Measurements from ENCODE around the gene TUBD1. TPM values are rescaled to one million over a fixed set of nuclear protein-coding genes. Genes with fewer than 3 reads are reported as not detected.
"Not testable (repeated sequence)": the region's sequence is repeated elsewhere in the genome, so short reads cannot be mapped to it uniquely, and the experiment has no call there.

TUBD1 gene
- total and polyA plus RNA-seq, 5 donors = 5.1 to 8.5 (median 8.3) TPM

- ATAC-seq (peak in 1 of 2 donors; percentile 51), DNase-seq (peak in 2 of 3 donors; percentile 43 to 53)
- 69% methylated on average over 3 of the region's 3 CpGs for WGBS
- H3K4me3 ChIP-seq (ENCODE audit: low read length) = no peak overlapping the region
- H3K9me3 ChIP-seq (ENCODE audit: control insufficient read depth, low read length) = no peaks in the 10 kb centered on the region
- H3K27ac ChIP-seq (ENCODE audit: low read length) = no peak overlapping the region
- intact Hi-C loops (cut with DNase I) = loop anchor here in 1 of 4 donors (10.0 kb wide), 1 partner anchor 75 kb away; no protein-coding TSS in a partner anchor
- no peaks in the 10 kb centered on the region for H3K27me3 ChIP-seq (ENCODE audit: control insufficient read depth, insufficient read depth)
- peaks cover 9% of the 10 kb centered on the region for H3K4me1 ChIP-seq (ENCODE audit: control insufficient read depth, insufficient read depth, low read length)
Observed at GRCh38 chr17:59830007-59830630, 62.6 kb downstream of the TUBD1 start.

- 6% methylated on average over 4 of the region's 4 CpGs for WGBS
Observed at GRCh38 chr17:59829217-59830006, 63.3 kb downstream of the TUBD1 start.

GRCh38 chr17:59828819-59829216, 63.9 kb downstream of the TUBD1 start:
- WGBS = 38% methylated on average over 7 of the region's 7 CpGs
- H3K27me3 ChIP-seq (ENCODE audit: control insufficient read depth, insufficient read depth); H3K4me1 ChIP-seq (ENCODE audit: control insufficient read depth, insufficient read depth, low read length); H3K9me3 ChIP-seq (ENCODE audit: control insufficient read depth, low read length); H3K4me3 ChIP-seq (ENCODE audit: low read length): not testable (repeated sequence)
- intact Hi-C loops (cut with DNase I) = loop anchor here in 1 of 4 donors (10.0 kb wide), 1 partner anchor 54 kb away; no protein-coding TSS in a partner anchor
- DNase-seq = peak in 1 of 3 donors; percentile 52
- H3K27ac ChIP-seq (ENCODE audit: low read length) = peak overlapping the region; percentile 19
- peak in 1 of 2 donors; percentile 10 for ATAC-seq

More at GRCh38 chr17:59829217-59830006, 63.3 kb downstream of the TUBD1 start:
- H3K27me3 ChIP-seq (ENCODE audit: control insufficient read depth, insufficient read depth) = no peaks in the 10 kb centered on the region
- ATAC-seq (peak; percentile 85 to 96), DNase-seq (no peak)
- intact Hi-C loops (cut with DNase I) = loop anchor here in 2 of 4 donors (10.0 kb wide), 2 partner anchors 55 to 75 kb away; no protein-coding TSS in a partner anchor
- no peak overlapping the region for H3K27ac ChIP-seq (ENCODE audit: low read length)
- no peaks in the 10 kb centered on the region for H3K9me3 ChIP-seq (ENCODE audit: control insufficient read depth, low read length)
- peaks cover 9% of the 10 kb centered on the region for H3K4me1 ChIP-seq (ENCODE audit: control insufficient read depth, insufficient read depth, low read length)
- H3K4me3 ChIP-seq (ENCODE audit: low read length) = no peak overlapping the region

GRCh38 chr17:59828478-59828760, 64.3 kb downstream of the TUBD1 start:
- no peak overlapping the region for H3K27ac ChIP-seq (ENCODE audit: low read length)
- no peaks in the 10 kb centered on the region for H3K9me3 ChIP-seq (ENCODE audit: control insufficient read depth, low read length)
- H3K4me3 ChIP-seq (ENCODE audit: low read length) = no peak overlapping the region
- DNase-seq (no peak), ATAC-seq (no peak)
- intact Hi-C loops (cut with DNase I) = loop anchor here in 1 of 4 donors (10.0 kb wide), 1 partner anchor 54 kb away; no protein-coding TSS in a partner anchor
- WGBS = 64% methylated on average over 2 of the region's 2 CpGs
- H3K27me3 ChIP-seq (ENCODE audit: control insufficient read depth, insufficient read depth) = no peaks in the 10 kb centered on the region
- peaks cover 9% of the 10 kb centered on the region for H3K4me1 ChIP-seq (ENCODE audit: control insufficient read depth, insufficient read depth, low read length)

- no peak for ATAC-seq
- no peak overlapping the region for H3K27ac ChIP-seq (ENCODE audit: low read length)
- no peak overlapping the region for H3K4me3 ChIP-seq (ENCODE audit: low read length)
- peaks cover 9% of the 10 kb centered on the region for H3K4me1 ChIP-seq (ENCODE audit: control insufficient read depth, insufficient read depth, low read length)
- no peaks in the 10 kb centered on the region for H3K9me3 ChIP-seq (ENCODE audit: control insufficient read depth, low read length)
- H3K27me3 ChIP-seq (ENCODE audit: control insufficient read depth, insufficient read depth) = no peaks in the 10 kb centered on the region
- 87% methylated on average over 5 of the region's 5 CpGs for WGBS
- intact Hi-C loops (cut with DNase I) = loop anchor here in 1 of 4 donors (10.0 kb wide), 1 partner anchor 53 kb away; no protein-coding TSS in a partner anchor
- DNase-seq = no peak
Observed at GRCh38 chr17:59827721-59828477, 64.8 kb downstream of the TUBD1 start.

GRCh38 chr17:59826706-59827453, 65.9 kb downstream of the TUBD1 start:
- H3K4me1 ChIP-seq (ENCODE audit: control insufficient read depth, insufficient read depth, low read length) = peaks cover 9% of the 10 kb centered on the region
- no peak overlapping the region for H3K4me3 ChIP-seq (ENCODE audit: low read length)
- no peak overlapping the region for H3K27ac ChIP-seq (ENCODE audit: low read length)
- ATAC-seq (no peak), DNase-seq (no peak)
- intact Hi-C loops (cut with DNase I) = loop anchor here in 1 of 4 donors (10.0 kb wide), 1 partner anchor 52 kb away; no protein-coding TSS in a partner anchor
- 86% methylated on average over 4 of the region's 4 CpGs for WGBS
- no peaks in the 10 kb centered on the region for H3K9me3 ChIP-seq (ENCODE audit: control insufficient read depth, low read length)
- H3K27me3 ChIP-seq (ENCODE audit: control insufficient read depth, insufficient read depth) = no peaks in the 10 kb centered on the region

GRCh38 chr17:59825533-59826322, 67.0 kb downstream of the TUBD1 start:
- no peaks in the 10 kb centered on the region for H3K27me3 ChIP-seq (ENCODE audit: control insufficient read depth, insufficient read depth)
- H3K27ac ChIP-seq (ENCODE audit: low read length) = no peak overlapping the region
- intact Hi-C loops (cut with DNase I) = loop anchor here in 1 of 4 donors (10.0 kb wide), 1 partner anchor 51 kb away; no protein-coding TSS in a partner anchor
- ATAC-seq (no peak), DNase-seq (no peak)
- H3K4me1 ChIP-seq (ENCODE audit: control insufficient read depth, insufficient read depth, low read length) = peaks cover 7% of the 10 kb centered on the region
- 78% methylated on average over 5 of the region's 5 CpGs for WGBS
- no peaks in the 10 kb centered on the region for H3K9me3 ChIP-seq (ENCODE audit: control insufficient read depth, low read length)
- no peak overlapping the region for H3K4me3 ChIP-seq (ENCODE audit: low read length)

GRCh38 chr17:59815965-59816364, 76.8 kb downstream of the TUBD1 start:
- DNase-seq = no peak
- H3K4me3 ChIP-seq (ENCODE audit: low read length) = no peak overlapping the region
- intact Hi-C loops (cut with DNase I) = no loop called here
- 27% methylated on average over 1 of the region's 1 CpG for WGBS
- H3K27me3 ChIP-seq (ENCODE audit: control insufficient read depth, insufficient read depth) = no peaks in the 10 kb centered on the region
- no peaks in the 10 kb centered on the region for H3K9me3 ChIP-seq (ENCODE audit: control insufficient read depth, low read length)
- no peak for ATAC-seq
- no peak overlapping the region for H3K27ac ChIP-seq (ENCODE audit: low read length)
- no peaks in the 10 kb centered on the region for H3K4me1 ChIP-seq (ENCODE audit: control insufficient read depth, insufficient read depth, low read length)

GRCh38 chr17:59814685-59815084, 78.1 kb downstream of the TUBD1 start:
- no peak overlapping the region for H3K4me3 ChIP-seq (ENCODE audit: low read length)
- intact Hi-C loops (cut with DNase I) = no loop called here
- H3K4me1 ChIP-seq (ENCODE audit: control insufficient read depth, insufficient read depth, low read length) = no peaks in the 10 kb centered on the region
- no peaks in the 10 kb centered on the region for H3K9me3 ChIP-seq (ENCODE audit: control insufficient read depth, low read length)
- ATAC-seq (no peak), DNase-seq (no peak)
- 87% methylated on average over 3 of the region's 3 CpGs for WGBS
- no peaks in the 10 kb centered on the region for H3K27me3 ChIP-seq (ENCODE audit: control insufficient read depth, insufficient read depth)
- H3K27ac ChIP-seq (ENCODE audit: low read length) = no peak overlapping the region

- intact Hi-C loops (cut with DNase I) = no loop called here
- Histone ChIP-seq H3K27ac (ENCODE audit: low read length) (no peak overlapping the region), H3K27me3 (ENCODE audit: control insufficient read depth, insufficient read depth) (no peaks in the 10 kb centered on the region), H3K4me1 (ENCODE audit: control insufficient read depth, insufficient read depth, low read length) (no peaks in the 10 kb centered on the region), H3K9me3 (ENCODE audit: control insufficient read depth, low read length) (no peaks in the 10 kb centered on the region), H3K4me3 (ENCODE audit: low read length) (no peak overlapping the region)
- no peak for DNase-seq
- 98% methylated on average over 1 of the region's 1 CpG for WGBS
- no peak for ATAC-seq
Observed at GRCh38 chr17:59814276-59814675, 78.5 kb downstream of the TUBD1 start.
